ENCODE data around the gene ST8SIA3.

Gene ST8SIA3, protein sequence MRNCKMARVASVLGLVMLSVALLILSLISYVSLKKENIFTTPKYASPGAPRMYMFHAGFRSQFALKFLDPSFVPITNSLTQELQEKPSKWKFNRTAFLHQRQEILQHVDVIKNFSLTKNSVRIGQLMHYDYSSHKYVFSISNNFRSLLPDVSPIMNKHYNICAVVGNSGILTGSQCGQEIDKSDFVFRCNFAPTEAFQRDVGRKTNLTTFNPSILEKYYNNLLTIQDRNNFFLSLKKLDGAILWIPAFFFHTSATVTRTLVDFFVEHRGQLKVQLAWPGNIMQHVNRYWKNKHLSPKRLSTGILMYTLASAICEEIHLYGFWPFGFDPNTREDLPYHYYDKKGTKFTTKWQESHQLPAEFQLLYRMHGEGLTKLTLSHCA

GRCh38 chr18:57352271-57352701, at the start of gene ST8SIA3:
ST8SIA3 (plus strand) TSS chr18:57352557; CDS start chr18:57352847, 290 bp downstream.
- no peak for DNase-seq

DNA sequence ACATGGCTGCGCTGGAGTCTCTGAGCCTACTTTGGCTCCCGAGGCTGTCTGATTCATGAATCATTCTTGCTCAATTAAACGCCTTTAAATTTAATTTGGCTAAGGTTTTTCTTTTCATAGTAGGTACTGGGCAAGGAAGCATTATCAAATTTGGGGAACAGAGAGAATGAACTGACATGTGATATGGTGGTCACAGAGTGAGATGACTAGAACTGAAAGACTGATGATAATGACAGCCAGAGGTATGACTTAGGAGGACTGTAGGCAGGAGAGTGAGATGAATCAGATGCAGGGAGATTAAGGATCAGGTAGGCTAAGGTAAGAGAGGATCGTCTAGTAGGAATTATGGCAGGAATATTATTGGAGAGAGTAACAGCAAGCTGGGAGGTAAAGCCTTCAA, 40.9 kb upstream of the ST8SIA3 start:
- no peak for DNase-seq

DNA sequence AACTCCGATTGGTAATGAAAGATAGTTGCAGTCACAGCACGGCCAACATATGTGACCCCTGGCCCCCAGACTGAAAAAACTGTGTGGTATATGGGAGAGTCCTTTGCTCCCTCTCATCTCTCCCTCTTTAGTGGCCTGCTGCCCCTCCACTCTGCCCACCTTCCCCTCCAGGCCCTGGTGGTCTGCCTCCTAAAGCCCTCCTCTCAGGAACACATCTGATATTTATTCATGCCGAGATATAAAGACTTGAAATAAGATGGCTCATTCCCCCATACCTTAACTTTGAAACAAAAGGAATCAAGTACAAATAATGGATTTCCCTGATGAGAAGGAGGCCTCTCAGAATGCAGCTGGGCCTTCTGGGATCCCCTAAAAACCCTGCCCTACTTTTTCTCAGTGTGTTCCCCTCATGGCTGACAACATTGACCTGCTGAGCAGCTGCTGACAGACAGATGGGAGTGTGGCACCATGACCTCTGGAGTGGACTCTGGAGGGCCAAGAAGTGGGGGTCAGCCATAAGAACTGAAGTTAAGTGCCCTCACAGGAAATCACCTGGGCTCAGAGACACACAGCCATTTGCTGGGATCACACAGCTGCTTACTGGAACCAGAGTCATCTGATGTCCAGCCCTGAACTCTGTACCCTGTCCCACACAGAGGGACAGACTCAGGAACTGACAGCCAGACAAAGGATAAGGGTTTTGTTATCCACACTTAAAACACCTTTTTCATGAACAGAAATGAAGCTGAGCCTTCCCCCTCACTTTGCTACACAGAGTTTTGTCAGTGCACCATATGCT, 39.8 kb upstream of the ST8SIA3 start:
- no peak for DNase-seq

- DNase-seq, result no peak
These were observed 31.8 kb upstream of the ST8SIA3 start for GRCh38 chr18:57320603-57321002.

DNA sequence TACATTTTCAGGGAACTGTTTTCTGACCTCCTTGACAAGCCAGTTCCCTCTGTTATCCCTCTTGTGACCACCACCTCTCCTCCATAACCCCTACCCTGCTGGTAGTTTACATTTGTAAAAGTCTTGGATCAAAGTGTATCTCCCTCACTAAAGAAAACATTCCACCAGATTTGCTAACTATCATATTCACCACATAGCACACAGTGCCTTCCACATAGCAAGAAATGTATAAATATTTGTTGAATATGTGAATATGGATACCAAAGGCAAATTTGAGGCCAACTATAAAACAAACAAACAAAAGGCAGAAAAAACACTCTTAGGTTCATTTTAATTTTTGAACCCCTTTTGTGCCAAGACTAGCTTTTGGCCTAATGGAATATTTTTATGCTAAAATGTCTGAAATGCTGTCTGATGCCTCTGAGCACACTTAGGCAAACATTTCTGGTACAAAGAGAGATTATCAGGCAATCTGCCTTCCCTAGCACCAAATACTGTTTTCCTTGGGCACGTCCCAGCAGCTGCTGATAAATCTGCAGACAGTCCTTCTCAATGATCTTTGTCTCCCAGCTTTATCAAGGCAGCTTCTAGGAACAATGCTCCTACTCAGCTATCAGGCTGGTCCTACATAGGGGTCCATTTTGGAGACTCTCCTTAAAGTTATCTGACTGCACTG, 26.7 kb upstream of the ST8SIA3 start:
- DNase-seq, result no peak

DNA sequence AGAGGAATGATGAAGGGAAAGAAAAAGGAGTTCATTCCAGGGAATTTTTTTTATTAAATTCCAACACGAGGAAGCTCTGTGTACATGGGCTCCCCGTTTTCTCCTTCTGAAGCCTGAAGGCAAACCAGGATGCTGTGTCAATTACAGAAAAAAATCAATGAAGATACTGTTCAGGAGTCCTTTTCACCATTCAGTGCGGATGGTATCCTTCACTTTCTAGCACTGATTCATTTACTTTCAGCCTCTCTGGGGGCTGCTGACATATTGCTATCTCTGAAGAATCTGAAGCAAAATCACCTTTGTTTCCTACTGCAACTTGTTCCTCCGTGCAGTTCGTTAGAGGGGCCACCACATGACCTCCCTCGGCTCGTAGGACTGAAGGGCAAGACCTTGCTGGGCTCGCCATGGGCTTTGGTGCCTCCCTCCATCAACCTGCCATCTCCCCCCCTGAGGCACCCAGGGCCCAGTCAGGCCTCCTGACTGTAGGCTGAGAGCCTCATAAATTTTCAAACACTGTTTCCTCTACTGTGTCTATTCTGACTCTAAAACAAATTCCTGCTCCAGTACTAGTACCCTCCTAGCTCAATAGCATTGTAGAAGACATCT, 25.5 kb upstream of the ST8SIA3 start:
- DNase-seq, result no peak

GRCh38 chr18:57328665-57329064, 23.7 kb upstream of the ST8SIA3 start:
- no peak for DNase-seq

- DNase-seq, result no peak
These were observed 22.5 kb upstream of the ST8SIA3 start for GRCh38 chr18:57329856-57330255.

GRCh38 chr18:57331718-57332117, 20.6 kb upstream of the ST8SIA3 start:
- no peak for DNase-seq

GRCh38 chr18:57333940-57334339, 18.4 kb upstream of the ST8SIA3 start:
- no peak for DNase-seq

DNA sequence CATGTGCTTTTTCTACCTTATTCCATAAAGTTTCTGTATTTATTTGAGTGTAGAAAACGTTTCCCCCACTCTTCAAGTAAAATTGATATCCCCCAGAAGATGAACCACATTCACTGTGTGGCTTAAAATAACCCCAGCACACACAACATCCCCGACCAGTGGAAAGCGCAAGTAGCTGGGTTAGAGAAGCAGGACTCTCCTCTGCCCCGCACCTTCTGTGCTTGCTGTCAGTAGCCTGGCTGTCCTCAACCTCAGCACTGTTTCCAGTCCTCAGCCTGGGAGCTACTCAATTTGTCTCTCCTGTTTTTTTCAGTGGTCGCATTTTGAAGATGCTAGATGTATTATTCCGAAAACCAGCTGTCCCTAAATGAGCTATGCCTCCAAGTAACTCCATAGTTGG, 18.0 kb upstream of the ST8SIA3 start:
- no peak for DNase-seq

- no peak for DNase-seq
These were observed 16.0 kb upstream of the ST8SIA3 start for GRCh38 chr18:57336343-57336742.

DNA sequence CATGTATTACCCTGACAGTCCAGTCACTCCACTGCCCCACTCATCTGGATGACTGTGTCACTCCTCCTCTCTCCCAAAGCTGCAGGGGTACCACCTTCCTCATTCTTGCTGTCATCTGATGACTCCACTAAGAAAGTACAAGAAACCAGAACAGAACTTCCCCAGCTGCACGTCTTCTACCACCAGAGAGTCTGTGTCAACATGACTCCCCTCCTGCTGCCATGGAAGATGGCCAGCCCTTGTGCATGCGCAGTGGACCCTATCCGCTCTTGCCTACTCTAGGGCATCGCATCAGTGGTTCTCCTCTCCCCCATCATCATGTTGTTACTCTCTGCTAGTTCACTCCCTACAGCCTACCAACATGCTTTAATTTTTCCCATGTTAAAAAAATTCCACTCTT, 14.5 kb upstream of the ST8SIA3 start:
- DNase-seq, result no peak

DNA sequence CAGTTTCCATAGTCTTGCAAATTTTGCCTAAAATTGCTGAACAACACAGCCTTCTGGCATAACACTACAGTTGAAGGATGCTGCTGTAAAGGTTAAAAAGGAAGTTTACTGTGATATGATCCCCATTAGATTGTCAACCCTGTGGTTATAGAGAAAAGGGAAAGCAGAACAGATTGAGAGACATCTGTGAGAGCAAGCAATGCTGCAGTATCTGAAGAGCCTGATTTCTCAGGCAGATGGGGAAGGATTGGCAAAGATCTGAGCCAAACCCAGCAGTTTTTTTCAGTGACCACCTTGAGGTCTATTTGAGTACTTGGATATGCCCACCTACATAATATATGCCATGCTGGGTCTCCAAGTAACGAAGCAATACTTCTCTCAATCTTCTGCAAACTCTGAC, 8.5 kb upstream of the ST8SIA3 start:
- no peak for DNase-seq

GRCh38 chr18:57346876-57347275, 5.5 kb upstream of the ST8SIA3 start:
- DNase-seq, result no peak

GRCh38 chr18:57347784-57348183, 4.6 kb upstream of the ST8SIA3 start:
- no peak for DNase-seq

DNA sequence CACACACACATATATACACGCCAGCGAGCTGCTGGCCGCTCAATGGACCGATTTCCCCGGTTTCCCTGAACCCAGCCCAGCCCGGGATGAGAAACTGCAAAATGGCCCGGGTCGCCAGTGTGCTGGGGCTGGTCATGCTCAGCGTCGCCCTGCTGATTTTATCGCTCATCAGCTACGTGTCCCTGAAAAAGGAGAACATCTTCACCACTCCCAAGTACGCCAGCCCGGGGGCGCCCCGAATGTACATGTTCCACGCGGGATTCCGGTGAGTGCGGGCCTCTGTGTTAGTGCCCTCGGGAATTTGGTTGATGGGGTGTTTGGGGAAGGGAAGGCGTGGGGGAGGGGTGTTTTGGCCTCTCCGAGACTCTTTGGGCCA, 392 bp downstream of the ST8SIA3 start:
- DNase-seq, result no peak

DNA sequence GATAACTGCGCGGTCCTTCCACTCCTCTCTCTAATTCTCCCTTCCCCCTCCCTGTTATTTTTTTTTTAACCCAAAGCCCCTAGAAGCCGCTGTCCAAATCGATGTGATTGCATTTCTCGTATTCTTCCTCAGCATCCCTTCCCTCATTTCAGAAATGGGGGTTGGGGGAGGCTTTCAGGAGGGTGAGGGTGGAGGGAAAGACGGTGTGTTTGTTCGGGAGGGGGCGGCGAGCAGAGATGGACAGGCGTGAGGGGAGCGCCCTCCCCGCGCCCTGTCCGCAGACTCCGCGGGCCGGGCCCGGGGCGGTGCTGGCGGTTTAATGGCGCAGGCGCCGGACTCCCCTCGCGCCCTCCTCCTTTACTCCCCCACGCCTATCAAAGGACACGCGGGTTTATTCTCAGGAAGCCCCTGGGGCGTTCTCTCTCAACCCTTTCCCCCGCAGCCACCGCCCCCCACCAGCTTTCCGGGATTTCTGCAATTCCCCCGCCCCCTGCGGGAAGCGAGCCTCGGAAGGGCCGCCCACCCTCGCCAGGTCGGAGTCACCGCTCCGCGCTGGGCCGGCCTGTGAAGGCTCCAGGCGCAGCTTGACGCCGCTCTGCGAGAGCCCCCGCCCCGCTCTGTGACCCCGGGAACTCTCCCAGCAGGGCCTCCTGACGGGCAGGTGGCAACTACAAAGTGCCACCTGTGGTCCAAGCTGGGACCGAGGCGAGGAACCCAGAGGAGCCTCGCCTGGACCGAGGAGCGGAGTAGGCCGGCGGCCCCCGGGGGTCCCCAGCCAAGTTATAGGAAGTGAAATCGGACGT, 981 bp downstream of the ST8SIA3 start:
- DNase-seq, result no peak

GRCh38 chr18:57353940-57354461, 1.6 kb downstream of the ST8SIA3 start:
- DNase-seq, result peak; percentile 31

GRCh38 chr18:57359433-57359832, 7.1 kb downstream of the ST8SIA3 start:
- no peak for DNase-seq

DNA sequence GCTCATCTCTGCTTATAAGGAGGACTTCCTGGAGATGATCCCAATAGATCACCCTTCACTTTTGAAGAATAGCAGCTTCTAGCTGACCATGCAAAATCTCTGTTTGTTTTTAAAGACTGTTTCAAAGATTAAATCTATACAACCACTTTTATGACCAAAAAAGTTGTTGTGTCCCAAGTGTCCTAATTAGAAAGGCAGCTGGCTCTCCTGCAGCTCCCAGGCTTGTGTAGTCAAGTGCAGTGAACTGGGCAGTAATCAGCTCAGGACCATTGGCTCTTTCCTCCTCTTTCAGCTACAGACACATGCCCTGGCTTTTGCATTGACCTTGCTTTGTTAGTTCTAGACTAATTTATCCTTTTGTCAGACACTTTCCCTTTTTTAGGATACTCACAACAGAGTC, 10.4 kb downstream of the ST8SIA3 start:
- DNase-seq, result no peak

- no peak for DNase-seq
These were observed 12.1 kb downstream of the ST8SIA3 start for GRCh38 chr18:57364460-57364859.
